SU-DHL-6 (cell line): ENCODE measurements around the gene TMEM238L.

Experiments
- H2AFZ ChIP-seq: fragments of 200-600 bp; sonication (generic); 2 replicates; pipeline ENCODE4 v1.6.1; 2014; ENCODE audit warnings: low read depth, mild to moderate bottlenecking, moderate library complexity, mixed read lengths, antibody characterized with exemption, low read length; ENCODE audit not compliant: severe bottlenecking
- H3F3A ChIP-seq: fragments of 200-600 bp; shearing (Covaris generic); 2 replicates; pipeline ENCODE4 v1.6.0; 2016; ENCODE audit warnings: antibody characterized with exemption, mild to moderate bottlenecking; ENCODE audit not compliant: insufficient read depth
- H3K27ac ChIP-seq: fragments of 200-600 bp; sonication (generic); 2 replicates; pipeline ENCODE4 v1.5.1; 2016; ENCODE audit warnings: low read depth, mild to moderate bottlenecking, low read length, moderate library complexity, mixed read lengths
- H3K27me3 ChIP-seq: fragments of 200-600 bp; sonication (generic), shearing (Covaris generic); 2 replicates; pipeline ENCODE4 v1.6.0; 2014; ENCODE audit warnings: mild to moderate bottlenecking, low read length
- H3K36me3 ChIP-seq: fragments of 200-600 bp; sonication (generic); 2 replicates; pipeline ENCODE4 v1.6.1; 2014; ENCODE audit warnings: mild to moderate bottlenecking, low read length, mixed read lengths
- H3K4me2 ChIP-seq: fragments of 300-600, 200-600 bp; shearing (Covaris generic), sonication (generic); 2 replicates; pipeline ENCODE4 v1.6.0; 2014; ENCODE audit warnings: low read length, low read depth, mild to moderate bottlenecking; ENCODE audit not compliant: poor library complexity, severe bottlenecking
- H3K4me3 ChIP-seq: fragments of 200-600 bp; sonication (generic); 2 replicates; pipeline ENCODE4 v1.5.1; 2014; ENCODE audit warnings: antibody characterized with exemption, low read length, mild to moderate bottlenecking, mixed read lengths; ENCODE audit not compliant: insufficient read depth, poor library complexity, severe bottlenecking
- H3K79me2 ChIP-seq: fragments of 200-600 bp; sonication (generic); 2 replicates; pipeline ENCODE4 v1.6.1; 2014; ENCODE audit warnings: mild to moderate bottlenecking, low read length, moderate library complexity; ENCODE audit not compliant: insufficient read depth
- H3K9ac ChIP-seq: fragments of 200-600 bp; sonication (generic); 2 replicates; pipeline ENCODE4 v1.7.0; 2014; ENCODE audit warnings: mild to moderate bottlenecking, low read length
- H3K9me2 ChIP-seq: fragments of 200-600 bp; sonication (generic); replicated peaks from 2 replicates; pipeline ENCODE4 v1.6.1; 2014; ENCODE audit warnings: low read length; ENCODE audit not compliant: insufficient read depth
- H3K9me3 ChIP-seq: fragments of 200-600 bp; sonication (generic); 2 replicates; pipeline ENCODE4 v1.6.1; 2014; ENCODE audit warnings: low read length, mixed read lengths; ENCODE audit not compliant: insufficient read depth
- H4K20me1 ChIP-seq: fragments of 200-600 bp; sonication (generic); 2 replicates; pipeline ENCODE4 v1.6.1; 2014; ENCODE audit warnings: low read depth, mild to moderate bottlenecking, antibody characterized with exemption, low read length, moderate library complexity, mixed read lengths
- CTCF ChIP-seq: fragments of 200-600 bp; sonication (generic); IDR thresholded peaks from one replicate; pipeline ENCODE4 v1.5.1; 2017; ENCODE audit warnings: antibody characterized with exemption, mild to moderate bottlenecking, low read length, moderate library complexity; ENCODE audit not compliant: insufficient read depth, poor library complexity, severe bottlenecking
- EZH2phosphoT487 ChIP-seq: fragments of 200-600 bp; sonication (generic), shearing (Covaris generic); conservative IDR thresholded peaks from 2 replicates; pipeline ENCODE4 v1.6.1; 2018; ENCODE audit warnings: mild to moderate bottlenecking, antibody characterized with exemption, low read length, moderate library complexity, mixed read lengths

TMEM238L gene

DNA sequence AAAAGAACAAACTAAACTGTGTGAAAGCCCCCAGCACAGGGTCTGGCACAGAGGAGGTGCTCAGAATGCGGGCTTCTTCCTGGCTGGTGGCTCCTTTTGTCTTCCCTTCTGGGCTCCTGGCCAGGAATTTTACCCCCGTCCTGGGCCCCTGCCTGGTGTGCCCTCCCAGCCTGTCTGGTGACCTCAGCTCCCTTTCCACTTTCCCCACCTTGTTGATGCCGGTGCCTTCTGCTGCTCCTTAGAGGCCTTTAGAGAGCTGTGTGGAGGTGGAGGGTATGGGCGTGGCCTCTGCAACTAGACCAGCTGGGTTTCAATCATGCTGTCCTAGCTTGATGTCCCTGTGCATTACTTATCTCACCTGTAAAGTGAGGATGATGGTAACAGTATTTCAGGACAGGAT lies 17.2 kb upstream of the TMEM238L start:
- H3K27ac ChIP-seq, result no peak overlapping the region
- no peaks in the 10 kb centered on the region for H3K9me2 ChIP-seq
- no peaks in the 10 kb centered on the region for H3K36me3 ChIP-seq
- no peaks in the 10 kb centered on the region for H3K27me3 ChIP-seq
- no peak overlapping the region for H2AFZ ChIP-seq
- H3K4me3 ChIP-seq, result no peak overlapping the region
- no peaks in the 10 kb centered on the region for H3K9me3 ChIP-seq
- no peaks in the 10 kb centered on the region for H3F3A ChIP-seq
- H3K9ac ChIP-seq, result no peak overlapping the region
- no peaks in the 10 kb centered on the region for H4K20me1 ChIP-seq
- no peaks in the 10 kb centered on the region for H3K79me2 ChIP-seq
- no peak overlapping the region for H3K4me2 ChIP-seq
- TF ChIP-seq CTCF (no peak), EZH2phosphoT487 (no peak)

DNA sequence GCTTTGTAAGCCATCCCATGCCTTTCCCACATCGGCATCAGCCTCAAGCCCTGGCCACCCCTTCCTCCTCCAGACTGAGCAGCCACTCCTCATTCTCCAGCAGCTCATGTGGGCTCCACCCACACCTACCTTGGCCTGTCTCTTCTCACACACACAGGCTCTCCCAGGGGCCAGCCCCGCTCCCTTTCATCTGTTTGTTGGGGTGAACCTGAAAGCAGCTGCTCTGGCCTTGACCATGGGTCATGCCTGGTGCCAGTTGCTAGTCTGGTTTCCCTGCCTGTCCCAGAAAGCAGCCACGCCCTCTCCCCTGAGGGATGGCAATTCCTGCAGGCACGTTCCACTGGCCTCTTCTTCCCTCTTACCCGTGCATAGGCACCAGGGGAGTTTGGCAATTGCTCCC lies 11.4 kb upstream of the TMEM238L start:
- H3K9me3 ChIP-seq, result no peaks in the 10 kb centered on the region

GRCh38 chr17:10814075-10814474 lies 10.2 kb upstream of the TMEM238L start:
- Histone ChIP-seq H3K9ac (no peak overlapping the region), H3K4me2 (no peak overlapping the region), H3K36me3 (no peaks in the 10 kb centered on the region), H3K4me3 (no peak overlapping the region), H3K9me3 (no peaks in the 10 kb centered on the region), H3K27me3 (no peaks in the 10 kb centered on the region), H3K27ac (no peak overlapping the region), H3F3A (no peaks in the 10 kb centered on the region), H2AFZ (no peak overlapping the region), H3K9me2 (no peaks in the 10 kb centered on the region), H3K79me2 (no peaks in the 10 kb centered on the region), H4K20me1 (no peaks in the 10 kb centered on the region)
- TF ChIP-seq CTCF, result no peak
- TF ChIP-seq EZH2phosphoT487, result no peak

More for the DNA sequence above, 11.4 kb upstream of the TMEM238L start:
- Histone ChIP-seq H3K9me2 (no peaks in the 10 kb centered on the region), H2AFZ (no peak overlapping the region), H3K79me2 (no peaks in the 10 kb centered on the region), H3K27me3 (no peaks in the 10 kb centered on the region), H3F3A (no peaks in the 10 kb centered on the region), H3K36me3 (no peaks in the 10 kb centered on the region), H3K9ac (no peak overlapping the region), H3K4me3 (no peak overlapping the region), H3K4me2 (no peak overlapping the region), H4K20me1 (no peaks in the 10 kb centered on the region), H3K27ac (no peak overlapping the region)
- no peak for TF ChIP-seq EZH2phosphoT487
- TF ChIP-seq CTCF, result no peak
